OCI-LY7 (cell line): Measurements from ENCODE around the gene NRN1L. TPM values are rescaled to one million over a fixed set of nuclear protein-coding genes. Genes with fewer than 3 reads are reported as not detected.
A peak's percentile ranks its signal among the peaks of the same experiment; 100 is the strongest.

Source experiments
- BruUV-seq: library from RNA; stranded (reverse); fragments of 400-500 nt; replicated peaks from 2 replicates; lab custom pipeline; 2021; lab: Mats Ljungman, UMichigan
- CTCF ChIA-PET: fragments of 300-600 bp; sonication (Branson Sonifier 250); formaldehyde crosslinking; loops from one replicate; lab custom pipeline; 2022; ENCODE audit warnings: antibody characterized with exemption; ENCODE audit not compliant: unreplicated experiment; lab: Charles Lee
- POLR2A ChIA-PET: fragments of 300-600 bp; sonication (Branson Sonifier 250); formaldehyde crosslinking; loops from one replicate; lab custom pipeline; 2022; ENCODE audit warnings: antibody characterized with exemption; lab: Charles Lee
- DNase-seq: peaks from one replicate; pipeline ENCODE4 v3.0.0-alpha.2; 2015; ENCODE audit warnings: low spot score
- H2AFZ ChIP-seq: fragments of 200-600 bp; sonication (generic), shearing (Covaris generic); 2 replicates; pipeline ENCODE4 v1.6.1; 2014; ENCODE audit warnings: mild to moderate bottlenecking, antibody characterized with exemption, low read length, moderate library complexity
- H3K27ac ChIP-seq: fragments of 200-600 bp; sonication (generic); 2 replicates; pipeline ENCODE4 v1.5.1; 2014; ENCODE audit warnings: mixed run types, low read depth, mild to moderate bottlenecking, moderate library complexity, low read length, inconsistent platforms; ENCODE audit not compliant: poor library complexity, severe bottlenecking
- H3K36me3 ChIP-seq: fragments of 200-600 bp; sonication (generic); 2 replicates; pipeline ENCODE4 v1.6.1; 2014; ENCODE audit warnings: mild to moderate bottlenecking, antibody characterized with exemption, low read length, moderate library complexity, mixed read lengths; ENCODE audit not compliant: insufficient read depth
- H3K4me1 ChIP-seq: fragments of 200-600 bp; sonication (generic); 2 replicates; pipeline ENCODE4 v1.5.1; 2014; ENCODE audit warnings: mild to moderate bottlenecking, low read length; ENCODE audit not compliant: insufficient read depth, poor library complexity, severe bottlenecking
- H3K4me2 ChIP-seq: fragments of 200-600 bp; sonication (generic); 2 replicates; pipeline ENCODE4 v1.6.1; 2014; ENCODE audit warnings: mild to moderate bottlenecking, low read length
- H3K4me3 ChIP-seq: fragments of 200-600 bp; sonication (generic); 2 replicates; pipeline ENCODE4 v1.5.1; 2014; ENCODE audit warnings: mild to moderate bottlenecking, low read depth, low read length; ENCODE audit not compliant: poor library complexity, severe bottlenecking
- H3K79me2 ChIP-seq: fragments of 200-600 bp; sonication (generic); 2 replicates; pipeline ENCODE4 v1.6.1; 2016; ENCODE audit warnings: low read depth, mild to moderate bottlenecking, low read length, moderate library complexity, mixed read lengths; ENCODE audit not compliant: insufficient read depth
- H3K9me2 ChIP-seq: fragments of 200-600 bp; sonication (generic); 2 replicates; pipeline ENCODE4 v1.6.1; 2016; ENCODE audit warnings: mild to moderate bottlenecking, low read length, mixed read lengths; ENCODE audit not compliant: insufficient read depth
- H3K9me3 ChIP-seq: fragments of 200-600 bp; sonication (generic); 2 replicates; pipeline ENCODE4 v1.6.1; 2014; ENCODE audit warnings: mild to moderate bottlenecking, mixed run types, low read length, mixed read lengths
- H4K20me1 ChIP-seq: fragments of 200-600 bp; sonication (generic); 2 replicates; pipeline ENCODE4 v1.6.1; 2014; ENCODE audit warnings: mild to moderate bottlenecking, antibody characterized with exemption, low read length, moderate library complexity, mixed read lengths; ENCODE audit not compliant: insufficient read depth
- CTCF ChIP-seq: fragments of 200-600 bp; sonication (generic); conservative IDR thresholded peaks from 2 replicates; pipeline ENCODE4 v1.5.1; 2014; ENCODE audit warnings: mild to moderate bottlenecking, antibody characterized with exemption, low read length, moderate library complexity, mixed read lengths
- EZH2phosphoT487 ChIP-seq: fragments of 200-600 bp; sonication (generic); IDR thresholded peaks from 2 replicates; pipeline ENCODE4 v1.6.1; 2018; ENCODE audit warnings: low read depth, borderline replicate concordance, mild to moderate bottlenecking, mixed run types, antibody characterized with exemption, low read length, moderate library complexity, mixed read lengths
- intact Hi-C: fragments of 100-400 bp; cut with micrococcal nuclease; formaldehyde crosslinking; loops from one replicate; pipeline ENCODE4 v1.10.0; 2022; ENCODE audit not compliant: unreplicated experiment
- total RNA-seq, 2 experiments: library from RNA; depleted of rRNA in 1 of 2; stranded (reverse); fragments of >200 nt in 1 of 2; shearing (Covaris generic) in 1 of 2; gene quantifications; 2 replicates each; pipeline ENCODE4 v1.2.3, GENCODE V29; 2014 to 2022

NRN1L gene
- total RNA-seq, 2 experiments from 2014 or later, result 0.66 to 0.80 TPM

DNA sequence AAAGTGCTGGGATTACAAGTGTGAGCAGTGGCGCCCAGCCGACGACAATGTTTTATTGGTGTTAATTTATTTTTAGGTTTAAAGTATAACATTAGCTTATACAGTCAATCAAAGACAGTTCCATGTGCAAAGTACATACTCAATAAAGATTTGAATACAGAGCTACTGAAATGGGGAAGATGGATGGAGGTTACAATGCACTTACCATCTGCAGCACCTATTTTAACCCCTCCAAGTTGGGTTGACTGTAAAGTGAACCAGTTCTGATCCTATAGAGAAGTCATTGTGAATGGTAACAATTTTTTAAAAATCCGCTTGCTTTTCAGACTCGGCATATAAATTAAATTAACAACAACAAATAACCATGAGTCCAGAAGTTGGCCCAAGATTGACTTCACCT, 7.7 kb downstream of the NRN1L start:
- Histone ChIP-seq H3K4me1 (peaks cover 15% of the 10 kb centered on the region), H3K79me2 (peaks cover 15% of the 10 kb centered on the region; the same call in 1 of the 2 replicates), H3K9me3 (no peaks in the 10 kb centered on the region), H3K4me3 (peak overlapping the region; percentile 99), H3K27ac (no peak overlapping the region), H3K36me3 (no peaks in the 10 kb centered on the region), H4K20me1 (no peaks in the 10 kb centered on the region), H3K4me2 (peak overlapping the region; percentile 82), H3K9me2 (no peaks in the 10 kb centered on the region), H2AFZ (peak overlapping the region; percentile 97)
- TSS peak; percentile 95 for BruUV-seq
- intact Hi-C loops, result no loop called here
- CTCF ChIA-PET, result interaction anchor here (0.6 kb wide), 1 partner anchor 69 kb away, joined by 3 read pairs; no protein-coding TSS in a partner anchor
- TF ChIP-seq CTCF (no peak), EZH2phosphoT487 (no peak)
- no peak for DNase-seq
- POLR2A ChIA-PET, result no interaction called here

DNA sequence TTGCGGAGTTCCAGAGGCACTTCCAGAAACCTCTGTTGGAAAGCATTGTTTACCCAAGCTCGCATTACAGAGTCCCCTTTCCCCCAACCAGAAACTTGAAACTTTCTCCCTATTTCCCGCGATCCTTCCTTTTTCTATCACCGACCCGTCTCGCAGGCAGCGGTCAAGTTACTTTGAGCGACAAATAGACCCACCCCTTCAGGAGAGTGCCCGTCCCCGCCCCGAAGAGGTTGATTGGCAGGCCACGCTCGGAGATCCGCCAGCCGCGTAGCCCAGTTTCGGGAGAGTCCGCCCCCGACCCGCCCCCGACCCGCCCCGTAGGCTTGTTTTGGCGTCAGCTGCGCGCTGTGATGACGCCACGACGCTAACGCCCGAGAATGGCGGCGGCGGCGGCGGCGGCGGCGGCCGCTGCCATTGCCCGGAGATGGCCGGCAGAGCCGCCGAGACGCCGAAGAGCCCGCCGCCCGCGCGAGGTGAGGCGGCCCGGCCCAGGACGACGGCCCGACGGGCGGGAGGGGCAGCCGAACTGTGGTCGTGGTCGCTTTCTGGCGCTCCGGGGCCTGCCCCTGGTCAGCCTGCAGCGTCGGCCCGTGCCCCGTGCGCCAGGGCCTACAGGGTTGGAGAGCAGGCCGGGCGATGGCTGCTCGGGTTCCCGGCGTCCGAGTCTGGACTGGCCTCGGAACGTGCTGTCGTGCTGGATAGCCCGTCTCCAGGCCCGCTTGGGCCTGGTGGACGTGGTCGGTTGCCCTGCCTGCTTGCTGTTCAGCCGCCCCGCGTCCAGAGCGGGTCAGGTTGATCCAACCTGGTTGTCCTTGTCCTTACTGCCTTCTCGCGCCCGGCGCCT, 8.4 kb downstream of the NRN1L start, which contains the start of gene PSKH1:
TSS of gene PSKH1 (plus strand) at position 356 of the 844 bp plus-strand sequence. CDS start 15,496 bp downstream, outside the sequence.
- H3K4me2 ChIP-seq, result peak within 1 kb of the TSS; percentile 94
- peak; percentile 96 for DNase-seq
- H3K4me3 ChIP-seq, result peak within 1 kb of the TSS; percentile 99
- no peaks in the 10 kb centered on the region for H3K36me3 ChIP-seq
- H4K20me1 ChIP-seq, result no peaks in the 10 kb centered on the region
- H2AFZ ChIP-seq, result peak within 1 kb of the TSS; percentile 97
- H3K27ac ChIP-seq, result peak within 1 kb of the TSS; percentile 24
- H3K79me2 ChIP-seq, result peaks cover 15% of the 10 kb centered on the region; the same call in 1 of the 2 replicates
- peaks cover 15% of the 10 kb centered on the region for H3K4me1 ChIP-seq
- no peak for TF ChIP-seq EZH2phosphoT487
- TF ChIP-seq CTCF, result no peak
- ChIA-PET POLR2A (interaction anchor here (1.0 to 1.5 kb wide), 2 partner anchors 129 to 169 kb away, joined by 3 read pairs; partner anchors contain the start of genes DDX28 and DUS2), CTCF (interaction anchor here (0.6 kb wide), 1 partner anchor 69 kb away, joined by 3 read pairs; no protein-coding TSS in a partner anchor)
- no peaks in the 10 kb centered on the region for H3K9me2 ChIP-seq
- H3K9me3 ChIP-seq, result no peaks in the 10 kb centered on the region
- BruUV-seq, result no TSS peak
- intact Hi-C loops, result no loop called here
